ENCODE data around the gene ZRANB1.

GRCh38 chr10:124997306-124997705 lies 55.4 kb downstream of the ZRANB1 start:
- TF ChIP-seq CTCF (IDR thresholded peaks at IDR 0.05 in 4 of 5, conservative IDR thresholded peaks at IDR 0.05 in 1 of 5) (no peak), POLR2A (IDR thresholded peaks at IDR 0.05) (no peak)
